GM12873 (cell line): Measurements from ENCODE around the gene RAB6B.

ENCODE experiments used
- TF ChIP-seq, protein P1 (sequence below): IDR thresholded peaks from 2 replicates; pipeline ENCODE4 v1.5.1; 2012; ENCODE audit warnings: low read depth, mild to moderate bottlenecking, moderate library complexity, low read length, control low read depth; ENCODE audit not compliant: insufficient read depth; ENCODE audit errors: missing control alignments

RAB6B gene

DNA sequence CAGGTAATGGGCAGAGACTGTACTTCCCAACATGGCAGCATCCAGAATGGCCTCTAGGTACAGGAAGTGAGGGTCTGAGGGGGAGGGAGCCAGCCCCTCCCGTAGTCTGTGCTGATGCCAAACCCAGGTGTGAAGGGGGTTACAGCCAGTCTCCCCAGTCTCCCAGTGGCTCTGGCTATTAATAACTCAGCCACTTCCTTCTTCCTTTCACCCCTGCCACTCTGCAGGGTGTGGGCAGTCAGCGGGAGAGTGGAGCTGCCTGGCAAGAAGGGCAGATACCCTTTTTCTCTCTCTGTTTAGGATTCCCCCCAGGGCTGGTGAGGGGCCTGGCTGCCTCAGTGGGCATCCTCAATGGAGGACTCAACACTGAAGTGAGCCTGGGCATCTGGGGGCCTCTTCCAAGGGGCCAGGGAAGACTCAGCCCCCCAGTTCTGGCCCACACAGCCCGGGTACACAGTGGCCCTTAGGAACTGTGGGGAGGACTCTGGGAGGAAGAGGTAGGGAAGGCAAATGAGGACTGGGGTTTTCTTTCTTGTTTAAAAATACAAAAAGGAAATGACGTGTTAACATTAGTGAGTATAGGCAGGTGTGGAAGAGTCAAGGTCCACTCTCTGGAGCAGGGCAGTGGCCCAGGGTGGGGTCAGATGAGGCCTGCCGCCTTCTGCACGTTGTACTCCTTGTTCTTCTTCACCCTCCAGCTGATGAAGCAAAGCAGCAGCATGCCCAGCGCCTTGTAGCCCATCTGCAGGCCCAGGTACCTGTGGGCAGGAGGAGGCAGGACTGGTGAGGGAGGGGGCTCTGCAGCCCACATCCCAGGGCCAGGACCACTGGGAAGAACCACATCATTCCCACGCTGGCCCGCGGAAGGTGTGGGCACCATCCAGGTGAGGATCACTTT is 38.6 kb upstream of the RAB6B start:
- TF ChIP-seq, protein P1, sequence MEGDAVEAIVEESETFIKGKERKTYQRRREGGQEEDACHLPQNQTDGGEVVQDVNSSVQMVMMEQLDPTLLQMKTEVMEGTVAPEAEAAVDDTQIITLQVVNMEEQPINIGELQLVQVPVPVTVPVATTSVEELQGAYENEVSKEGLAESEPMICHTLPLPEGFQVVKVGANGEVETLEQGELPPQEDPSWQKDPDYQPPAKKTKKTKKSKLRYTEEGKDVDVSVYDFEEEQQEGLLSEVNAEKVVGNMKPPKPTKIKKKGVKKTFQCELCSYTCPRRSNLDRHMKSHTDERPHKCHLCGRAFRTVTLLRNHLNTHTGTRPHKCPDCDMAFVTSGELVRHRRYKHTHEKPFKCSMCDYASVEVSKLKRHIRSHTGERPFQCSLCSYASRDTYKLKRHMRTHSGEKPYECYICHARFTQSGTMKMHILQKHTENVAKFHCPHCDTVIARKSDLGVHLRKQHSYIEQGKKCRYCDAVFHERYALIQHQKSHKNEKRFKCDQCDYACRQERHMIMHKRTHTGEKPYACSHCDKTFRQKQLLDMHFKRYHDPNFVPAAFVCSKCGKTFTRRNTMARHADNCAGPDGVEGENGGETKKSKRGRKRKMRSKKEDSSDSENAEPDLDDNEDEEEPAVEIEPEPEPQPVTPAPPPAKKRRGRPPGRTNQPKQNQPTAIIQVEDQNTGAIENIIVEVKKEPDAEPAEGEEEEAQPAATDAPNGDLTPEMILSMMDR = no peak

DNA sequence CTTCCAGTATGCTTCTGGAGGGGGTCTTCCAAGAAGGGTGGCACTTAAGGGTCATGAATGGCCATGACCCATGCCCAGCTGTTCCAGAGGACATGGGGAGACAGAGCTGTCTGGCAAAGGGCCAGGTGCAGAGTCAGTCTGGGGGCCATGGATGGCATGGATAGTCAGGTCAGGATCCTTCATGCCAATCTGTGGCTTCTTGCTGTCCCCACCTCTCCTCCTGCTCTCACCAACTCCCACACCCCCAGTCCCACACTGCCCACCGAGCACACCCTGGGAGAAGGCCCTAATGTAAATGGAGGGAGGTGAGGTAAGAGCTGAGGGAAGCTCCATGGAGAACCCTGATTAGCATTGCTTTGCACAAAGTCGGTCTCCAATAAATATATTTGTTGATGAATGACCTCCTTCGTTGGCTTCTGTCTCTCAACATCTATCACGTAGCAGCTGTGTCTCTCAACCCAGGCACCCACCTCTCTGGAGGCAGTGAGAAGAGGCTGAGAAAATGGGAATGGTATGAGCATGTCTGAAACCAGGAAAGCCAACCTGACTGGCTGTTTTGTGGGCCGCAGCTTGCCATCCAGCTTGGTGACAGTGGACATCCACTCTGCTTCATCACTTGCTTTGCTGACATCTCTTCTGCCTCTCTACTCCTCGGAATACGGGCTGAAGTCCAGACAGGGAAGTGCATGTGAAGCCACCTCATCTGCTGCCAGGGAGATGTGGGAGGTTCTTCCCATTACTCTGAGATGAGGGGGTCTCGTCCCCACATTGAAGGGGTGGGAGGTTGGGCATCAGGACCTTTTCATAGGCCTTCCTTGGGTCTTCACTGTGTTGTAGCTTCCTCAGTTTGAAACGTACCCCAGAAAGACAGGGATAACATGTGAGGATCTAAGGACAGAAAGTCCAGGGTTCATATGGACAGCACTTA is 37.7 kb upstream of the RAB6B start:
- TF ChIP-seq, protein P1 = no peak

- TF ChIP-seq, protein P1 = no peak
These were observed 36.3 kb upstream of the RAB6B start for GRCh38 chr3:133932009-133932408.

- TF ChIP-seq, protein P1 = no peak
These were observed 35.4 kb upstream of the RAB6B start for GRCh38 chr3:133931084-133931483.

DNA sequence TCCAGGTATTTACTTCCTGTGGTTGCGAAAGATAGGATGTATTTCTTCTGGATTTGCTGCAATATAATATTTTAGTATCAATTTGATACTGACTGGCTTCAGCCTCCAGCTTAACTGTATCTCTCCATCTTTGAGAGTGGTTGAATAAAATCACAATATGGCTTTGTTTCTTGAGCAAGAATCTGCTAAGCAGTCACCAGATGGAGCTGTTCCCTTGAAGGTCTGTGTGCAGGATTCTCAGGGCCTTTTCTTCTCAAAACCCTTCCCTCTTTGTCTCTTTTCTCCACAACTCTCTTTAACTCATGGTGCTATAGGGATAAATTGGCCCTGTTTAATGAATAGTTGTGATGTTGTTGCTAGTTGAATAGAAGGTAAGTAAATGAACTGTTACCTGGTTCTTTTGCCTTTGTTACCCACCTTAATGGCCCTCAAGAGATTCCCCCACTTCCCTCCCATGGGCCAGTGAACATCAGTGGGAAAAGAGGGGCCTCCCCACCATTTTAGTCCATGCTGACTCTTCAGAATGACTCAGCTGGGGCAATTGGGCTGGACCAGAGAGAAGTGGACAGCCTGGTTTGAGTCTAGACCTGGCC is 34.8 kb upstream of the RAB6B start:
- TF ChIP-seq, protein P1 = peak; percentile 60

GRCh38 chr3:133928903-133929607 is 33.4 kb upstream of the RAB6B start:
- TF ChIP-seq, protein P1 = no peak
